ENCODE measurements around the gene ELK3. TPM values are rescaled to one million over a fixed set of nuclear protein-coding genes. Genes with fewer than 3 reads are reported as not detected.

The ELK3 gene
- polyA plus RNA-seq, 3 donors, result 12.1 to 14.9 (median 14.6) TPM

- 98% methylated on average over 13 of the region's 17 CpGs for WGBS (ENCODE audit: insufficient coverage)
- peaks cover 97% of the 10 kb centered on the region for H4K20me1 ChIP-seq (ENCODE audit: insufficient read depth, low read length)
- H3K36me3 ChIP-seq (replicated peaks in 1 of 2; ENCODE audit: control insufficient read depth in 1 of 2, insufficient read depth in 2 of 2, low read length in 2 of 2), result peaks cover 57 to 97% of the 10 kb centered on the region in 2 donors
- no peaks in the 10 kb centered on the region for H3K27me3 ChIP-seq (ENCODE audit: control insufficient read depth in 2 of 2, insufficient read depth in 2 of 2, low read length in 2 of 2)
- DNase-seq, result no peak
- no peak overlapping the region for H3K4me3 ChIP-seq (replicated peaks in 1 of 3; ENCODE audit: low read depth in 2 of 3, low read length in 3 of 3)
- Mint-ChIP-seq H3K9me3 (no peaks in the 10 kb centered on the region), H3K27ac (peak overlapping the region in 2 of 7 donors; percentile 0 to 32), H3K27me3 (ENCODE audit: low read depth in 3 of 3) (peaks cover 0 to 2% (median 0%) of the 10 kb centered on the region in 3 donors), H3K36me3 (peaks cover 73 to 93% of the 10 kb centered on the region in 2 donors), H3K4me1 (peaks cover 3% of the 10 kb centered on the region), H3K4me3 (no peak overlapping the region)
- no peaks in the 10 kb centered on the region for H3K4me1 ChIP-seq (ENCODE audit: control insufficient read depth in 1 of 2, insufficient read depth in 2 of 2, low read length in 2 of 2)
- no peak for TF ChIP-seq CTCF (IDR thresholded peaks at IDR 0.05)
- no peaks in the 10 kb centered on the region for H3K9me3 ChIP-seq (replicated peaks in 1 of 2; ENCODE audit: control insufficient read depth in 1 of 2, insufficient read depth in 1 of 2, low read length in 2 of 2)
- H3K9ac ChIP-seq (ENCODE audit: insufficient read depth, low read length, poor library complexity, severe bottlenecking), result no peak overlapping the region
- intact Hi-C loops (cut with micrococcal nuclease), result no loop called here
- H3K4me2 ChIP-seq (replicated peaks; ENCODE audit: extremely low read depth, low read length, poor library complexity, severe bottlenecking), result no peak overlapping the region
- H2AFZ ChIP-seq (ENCODE audit: insufficient read depth, low read depth, low read length, poor library complexity, severe bottlenecking), result no peak overlapping the region
- no peak overlapping the region for H3K27ac ChIP-seq (ENCODE audit: low read depth in 1 of 2, low read length in 2 of 2)
- peaks cover 58% of the 10 kb centered on the region for H3K79me2 ChIP-seq (ENCODE audit: insufficient read depth, low read length)
Measured at GRCh38 chr12:96226801-96227348, 32.7 kb downstream of the ELK3 start.

- Mint-ChIP-seq H3K36me3 (peaks cover 72 to 92% of the 10 kb centered on the region in 2 donors), H3K9me3 (no peaks in the 10 kb centered on the region), H3K4me1 (peaks cover 3% of the 10 kb centered on the region), H3K4me3 (no peak overlapping the region), H3K27ac (peak overlapping the region in 3 of 7 donors; percentile 4 to 37 (median 31)), H3K27me3 (ENCODE audit: low read depth in 3 of 3) (peaks cover 0 to 2% (median 0%) of the 10 kb centered on the region in 3 donors)
- intact Hi-C loops (cut with micrococcal nuclease), result no loop called here
- Histone ChIP-seq H3K4me2 (replicated peaks; ENCODE audit: extremely low read depth, low read length, poor library complexity, severe bottlenecking) (no peak overlapping the region), H4K20me1 (ENCODE audit: insufficient read depth, low read length) (peaks cover 97% of the 10 kb centered on the region), H3K79me2 (ENCODE audit: insufficient read depth, low read length) (peaks cover 55% of the 10 kb centered on the region), H3K27me3 (ENCODE audit: control insufficient read depth in 2 of 2, insufficient read depth in 2 of 2, low read length in 2 of 2) (no peaks in the 10 kb centered on the region), H3K27ac (ENCODE audit: low read depth in 1 of 2, low read length in 2 of 2) (no peak overlapping the region), H3K4me3 (replicated peaks in 1 of 3; ENCODE audit: low read depth in 2 of 3, low read length in 3 of 3) (no peak overlapping the region), H3K36me3 (replicated peaks in 1 of 2; ENCODE audit: control insufficient read depth in 1 of 2, insufficient read depth in 2 of 2, low read length in 2 of 2) (peaks cover 59 to 95% of the 10 kb centered on the region in 2 donors), H3K9me3 (replicated peaks in 1 of 2; ENCODE audit: control insufficient read depth in 1 of 2, insufficient read depth in 1 of 2, low read length in 2 of 2) (no peaks in the 10 kb centered on the region), H2AFZ (ENCODE audit: insufficient read depth, low read depth, low read length, poor library complexity, severe bottlenecking) (no peak overlapping the region), H3K9ac (ENCODE audit: insufficient read depth, low read length, poor library complexity, severe bottlenecking) (no peak overlapping the region), H3K4me1 (ENCODE audit: control insufficient read depth in 1 of 2, insufficient read depth in 2 of 2, low read length in 2 of 2) (no peaks in the 10 kb centered on the region)
- no peak for TF ChIP-seq CTCF (IDR thresholded peaks at IDR 0.05)
- no peak for DNase-seq
- WGBS (ENCODE audit: insufficient coverage), result 89% methylated on average over 10 of the region's 12 CpGs
Measured at GRCh38 chr12:96227365-96228106, 33.4 kb downstream of the ELK3 start.

Data from CD14-positive monocyte (primary cell).